Loucy (cell line): ENCODE measurements around the gene ADGRL3.

Experiments used
- H2AFZ ChIP-seq: fragments of 200-600 bp; sonication (generic); 2 replicates; pipeline ENCODE4 v1.6.0; 2016; ENCODE audit warnings: antibody characterized with exemption, mild to moderate bottlenecking, low read length, moderate library complexity
- H3F3A ChIP-seq: fragments of 200-600 bp; 2 replicates; pipeline ENCODE4 v1.6.0; 2016; ENCODE audit warnings: antibody characterized with exemption, low read depth, mild to moderate bottlenecking
- H3K27me3 ChIP-seq: fragments of 200-600 bp; sonication (generic); 2 replicates; pipeline ENCODE4 v1.6.1; 2014; ENCODE audit warnings: low read length, mild to moderate bottlenecking; ENCODE audit not compliant: insufficient read depth, poor library complexity, severe bottlenecking
- H3K36me3 ChIP-seq: fragments of 200-600 bp; sonication (generic); 2 replicates; pipeline ENCODE4 v1.6.1; 2016; ENCODE audit warnings: low read length; ENCODE audit not compliant: insufficient read depth
- H3K4me1 ChIP-seq: fragments of 200-600 bp; sonication (generic); 2 replicates; pipeline ENCODE4 v1.5.1; 2014; ENCODE audit warnings: low read length, mild to moderate bottlenecking; ENCODE audit not compliant: insufficient read depth, poor library complexity, severe bottlenecking
- H3K4me2 ChIP-seq: fragments of 200-600 bp; sonication (generic); 2 replicates; pipeline ENCODE4 v1.6.0; 2014; ENCODE audit warnings: antibody characterized with exemption, low read length, low read depth, mild to moderate bottlenecking; ENCODE audit not compliant: poor library complexity, severe bottlenecking
- H3K4me3 ChIP-seq: fragments of 200-600 bp; sonication (generic); 2 replicates; pipeline ENCODE4 v1.5.1; 2014; ENCODE audit warnings: low read length, mild to moderate bottlenecking, mixed read lengths; ENCODE audit not compliant: poor library complexity, severe bottlenecking
- H3K79me2 ChIP-seq: fragments of 200-600 bp; sonication (generic); 2 replicates; pipeline ENCODE4 v1.6.1; 2014; ENCODE audit warnings: low read length; ENCODE audit not compliant: insufficient read depth
- H3K9ac ChIP-seq: fragments of 200-600 bp; sonication (generic); 2 replicates; pipeline ENCODE4 v1.6.0; 2014; ENCODE audit warnings: mild to moderate bottlenecking, low read depth, low read length, moderate library complexity; ENCODE audit not compliant: poor library complexity, severe bottlenecking
- H3K9me2 ChIP-seq: fragments of 200-600 bp; sonication (generic); replicated peaks from 2 replicates; pipeline ENCODE4 v1.6.1; 2016; ENCODE audit warnings: low read depth, low read length, mixed read lengths
- H3K9me3 ChIP-seq: fragments of 200-600 bp; sonication (generic); 2 replicates; pipeline ENCODE4 v1.6.1; 2014; ENCODE audit warnings: mild to moderate bottlenecking, antibody characterized with exemption, low read length, low read depth; ENCODE audit not compliant: insufficient read depth
- H4K20me1 ChIP-seq: fragments of 200-600 bp; sonication (generic); 2 replicates; pipeline ENCODE4 v1.6.0; 2014; ENCODE audit warnings: antibody characterized with exemption, low read length, mild to moderate bottlenecking; ENCODE audit not compliant: insufficient read depth, poor library complexity, severe bottlenecking
- CTCF ChIP-seq: fragments of 200-600 bp; sonication (generic); conservative IDR thresholded peaks from 2 replicates; pipeline ENCODE4 v1.5.1; 2014; ENCODE audit warnings: mild to moderate bottlenecking, antibody characterized with exemption, low read length
- EZH2phosphoT487 ChIP-seq: fragments of 200-600 bp; IDR thresholded peaks from 2 replicates; pipeline ENCODE4 v1.6.1; 2018; ENCODE audit warnings: antibody characterized with exemption, mild to moderate bottlenecking, moderate library complexity, borderline replicate concordance

The ADGRL3 gene

GRCh38 chr4:61919561-61919960, 719.4 kb downstream of the ADGRL3 start:
- no peak overlapping the region for H2AFZ ChIP-seq
- H3K36me3 ChIP-seq, result no peaks in the 10 kb centered on the region
- no peak overlapping the region for H3K9ac ChIP-seq
- H3K4me3 ChIP-seq, result no peak overlapping the region
- no peaks in the 10 kb centered on the region for H3K27me3 ChIP-seq
- no peak for TF ChIP-seq CTCF
- no peak for TF ChIP-seq EZH2phosphoT487
- no peaks in the 10 kb centered on the region for H3F3A ChIP-seq
- no peaks in the 10 kb centered on the region for H4K20me1 ChIP-seq
- H3K4me1 ChIP-seq, result no peaks in the 10 kb centered on the region
- no peak overlapping the region for H3K4me2 ChIP-seq
- H3K9me2 ChIP-seq, result no peaks in the 10 kb centered on the region
- H3K9me3 ChIP-seq, result no peaks in the 10 kb centered on the region
- H3K79me2 ChIP-seq, result no peaks in the 10 kb centered on the region

- no peaks in the 10 kb centered on the region for H3K79me2 ChIP-seq
- no peak overlapping the region for H3K9ac ChIP-seq
- H3F3A ChIP-seq, result no peaks in the 10 kb centered on the region
- H3K4me3 ChIP-seq, result no peak overlapping the region
- H4K20me1 ChIP-seq, result no peaks in the 10 kb centered on the region
- no peaks in the 10 kb centered on the region for H3K4me1 ChIP-seq
- no peak overlapping the region for H3K4me2 ChIP-seq
- no peaks in the 10 kb centered on the region for H3K36me3 ChIP-seq
- TF ChIP-seq EZH2phosphoT487 (no peak), CTCF (no peak)
- H2AFZ ChIP-seq, result no peak overlapping the region
- H3K27me3 ChIP-seq, result no peaks in the 10 kb centered on the region
- H3K9me3 ChIP-seq, result no peaks in the 10 kb centered on the region
- H3K9me2 ChIP-seq, result no peaks in the 10 kb centered on the region
Measured at GRCh38 chr4:61921920-61922319, 721.8 kb downstream of the ADGRL3 start.

- Histone ChIP-seq H2AFZ (no peak overlapping the region), H3F3A (no peaks in the 10 kb centered on the region), H3K9me3 (no peaks in the 10 kb centered on the region), H4K20me1 (no peaks in the 10 kb centered on the region), H3K4me2 (no peak overlapping the region), H3K9ac (no peak overlapping the region), H3K79me2 (no peaks in the 10 kb centered on the region), H3K36me3 (no peaks in the 10 kb centered on the region), H3K27me3 (no peaks in the 10 kb centered on the region), H3K4me3 (no peak overlapping the region), H3K9me2 (no peaks in the 10 kb centered on the region), H3K4me1 (no peaks in the 10 kb centered on the region)
- TF ChIP-seq CTCF (no peak), EZH2phosphoT487 (no peak)
Measured at GRCh38 chr4:61922766-61923165, 722.6 kb downstream of the ADGRL3 start.
